ENCODE data around the gene GBX2. TPM values are rescaled to one million over a fixed set of nuclear protein-coding genes. Genes with fewer than 3 reads are reported as not detected.

Gene GBX2
- total and polyA plus RNA-seq, 2 experiments from 2014 or later = 0.45 TPM; not detected in 1

DNA sequence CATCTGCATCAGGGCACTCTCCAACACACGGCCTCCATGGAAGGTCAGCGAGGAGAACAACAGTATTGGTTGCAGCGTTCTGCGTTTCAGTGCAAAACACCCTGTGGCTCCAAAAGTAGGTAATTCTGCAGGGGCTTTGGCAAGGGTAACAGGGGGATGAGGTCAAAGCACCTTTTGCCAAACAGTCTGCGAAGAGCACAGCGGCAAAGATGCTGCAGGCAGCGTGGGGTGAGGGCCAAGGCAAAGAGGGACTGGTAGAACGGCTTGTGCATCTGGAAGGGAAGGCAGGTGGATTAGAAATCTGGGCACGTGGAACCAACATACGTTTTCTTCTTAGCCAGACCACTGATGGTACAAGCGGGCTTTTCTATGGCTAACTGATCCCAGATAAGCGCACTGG is 26.6 kb upstream of the GBX2 start:
- Histone ChIP-seq H3K4me1 (ENCODE audit: insufficient read depth) (no peaks in the 10 kb centered on the region), H2AFZ (no peak overlapping the region), H3K4me3 (no peak overlapping the region), H3K27me3 (no peaks in the 10 kb centered on the region), H3K4me2 (no peak overlapping the region), H3K9me2 (replicated peaks; ENCODE audit: insufficient read depth) (no peaks in the 10 kb centered on the region), H3K27ac (no peak overlapping the region), H3K36me3 (replicated peaks; ENCODE audit: insufficient read depth, low read depth) (no peaks in the 10 kb centered on the region), H3K9me3 (ENCODE audit: low read depth) (no peaks in the 10 kb centered on the region), H4K20me1 (ENCODE audit: insufficient read depth, poor library complexity, severe bottlenecking) (no peaks in the 10 kb centered on the region), H3K79me2 (no peaks in the 10 kb centered on the region)
- WGBS (ENCODE audit: low lambda C conversion rate, missing lambda C conversion rate) = 93% methylated on average over 12 of the region's 12 CpGs
- TF ChIP-seq EZH2phosphoT487 (IDR thresholded peaks at IDR 0.05; ENCODE audit: low read depth, severe bottlenecking, unreplicated experiment) = no peak
- TF ChIP-seq, protein P1, sequence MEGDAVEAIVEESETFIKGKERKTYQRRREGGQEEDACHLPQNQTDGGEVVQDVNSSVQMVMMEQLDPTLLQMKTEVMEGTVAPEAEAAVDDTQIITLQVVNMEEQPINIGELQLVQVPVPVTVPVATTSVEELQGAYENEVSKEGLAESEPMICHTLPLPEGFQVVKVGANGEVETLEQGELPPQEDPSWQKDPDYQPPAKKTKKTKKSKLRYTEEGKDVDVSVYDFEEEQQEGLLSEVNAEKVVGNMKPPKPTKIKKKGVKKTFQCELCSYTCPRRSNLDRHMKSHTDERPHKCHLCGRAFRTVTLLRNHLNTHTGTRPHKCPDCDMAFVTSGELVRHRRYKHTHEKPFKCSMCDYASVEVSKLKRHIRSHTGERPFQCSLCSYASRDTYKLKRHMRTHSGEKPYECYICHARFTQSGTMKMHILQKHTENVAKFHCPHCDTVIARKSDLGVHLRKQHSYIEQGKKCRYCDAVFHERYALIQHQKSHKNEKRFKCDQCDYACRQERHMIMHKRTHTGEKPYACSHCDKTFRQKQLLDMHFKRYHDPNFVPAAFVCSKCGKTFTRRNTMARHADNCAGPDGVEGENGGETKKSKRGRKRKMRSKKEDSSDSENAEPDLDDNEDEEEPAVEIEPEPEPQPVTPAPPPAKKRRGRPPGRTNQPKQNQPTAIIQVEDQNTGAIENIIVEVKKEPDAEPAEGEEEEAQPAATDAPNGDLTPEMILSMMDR (IDR thresholded peaks at IDR 0.05; ENCODE audit: poor library complexity) = no peak
- TF ChIP-seq EZH2 (IDR thresholded peaks at IDR 0.05; ENCODE audit: borderline replicate concordance) = no peak
- no peak for DNase-seq (ENCODE audit: low spot score)

DNA sequence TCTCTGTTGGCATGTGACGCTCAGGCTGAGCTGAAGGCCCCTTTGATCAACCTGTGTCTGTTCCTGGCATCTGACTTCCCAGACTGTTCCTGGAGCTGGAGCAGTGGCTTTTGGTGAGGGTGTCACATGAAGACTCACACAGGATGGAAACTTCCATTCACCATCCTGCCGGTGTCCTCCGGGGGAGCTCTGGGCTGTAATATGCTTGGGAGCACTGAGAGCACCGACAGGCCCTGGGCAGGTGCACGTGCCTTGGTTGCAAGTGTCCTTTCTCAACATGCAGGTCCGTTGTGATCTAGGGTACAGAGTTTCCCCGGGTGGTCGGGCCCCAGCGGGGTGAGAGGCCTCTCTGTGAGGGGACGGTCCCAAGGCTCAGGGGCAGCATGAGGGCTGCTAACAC is 24.8 kb upstream of the GBX2 start:
- DNase-seq (ENCODE audit: low spot score) = no peak
- no peak overlapping the region for H3K4me3 ChIP-seq
- H3K9me3 ChIP-seq (ENCODE audit: low read depth) = no peaks in the 10 kb centered on the region
- H3K4me1 ChIP-seq (ENCODE audit: insufficient read depth) = no peaks in the 10 kb centered on the region
- TF ChIP-seq EZH2 (IDR thresholded peaks at IDR 0.05; ENCODE audit: borderline replicate concordance) (no peak), EZH2phosphoT487 (IDR thresholded peaks at IDR 0.05; ENCODE audit: low read depth, severe bottlenecking, unreplicated experiment) (no peak)
- TF ChIP-seq, protein P1 (IDR thresholded peaks at IDR 0.05; ENCODE audit: poor library complexity) = no peak
- no peaks in the 10 kb centered on the region for H3K79me2 ChIP-seq
- H3K9me2 ChIP-seq (replicated peaks; ENCODE audit: insufficient read depth) = no peaks in the 10 kb centered on the region
- no peak overlapping the region for H3K4me2 ChIP-seq
- no peaks in the 10 kb centered on the region for H3K27me3 ChIP-seq
- no peak overlapping the region for H3K27ac ChIP-seq
- H2AFZ ChIP-seq = no peak overlapping the region
- no peaks in the 10 kb centered on the region for H3K36me3 ChIP-seq (replicated peaks; ENCODE audit: insufficient read depth, low read depth)
- no peaks in the 10 kb centered on the region for H4K20me1 ChIP-seq (ENCODE audit: insufficient read depth, poor library complexity, severe bottlenecking)
- WGBS (ENCODE audit: low lambda C conversion rate, missing lambda C conversion rate) = 80% methylated on average over 10 of the region's 10 CpGs

DNA sequence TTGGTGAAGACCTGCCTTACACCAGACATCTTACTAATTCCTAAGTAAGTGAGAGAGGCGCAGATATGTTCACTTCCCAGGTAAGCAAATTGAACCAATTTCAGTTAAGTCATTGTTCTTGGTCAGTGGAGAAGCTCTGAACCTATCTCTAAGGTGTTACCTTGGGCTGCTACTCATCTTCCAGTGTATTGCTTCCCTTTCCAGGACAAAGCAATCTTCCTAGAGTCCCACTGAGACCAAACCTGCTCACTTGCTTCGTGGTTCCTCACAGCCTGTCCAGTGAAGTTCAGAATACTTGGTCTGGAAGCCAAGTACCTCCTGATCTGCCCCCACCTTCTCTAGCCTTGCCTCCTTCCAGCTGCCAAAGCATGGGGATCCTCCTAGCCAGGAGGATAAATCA is 22.5 kb upstream of the GBX2 start:
- H3K9me3 ChIP-seq (ENCODE audit: low read depth) = no peaks in the 10 kb centered on the region
- no peak overlapping the region for H3K4me3 ChIP-seq
- H3K9me2 ChIP-seq (replicated peaks; ENCODE audit: insufficient read depth) = no peaks in the 10 kb centered on the region
- H3K79me2 ChIP-seq = no peaks in the 10 kb centered on the region
- H2AFZ ChIP-seq = no peak overlapping the region
- no peak overlapping the region for H3K4me2 ChIP-seq
- no peaks in the 10 kb centered on the region for H4K20me1 ChIP-seq (ENCODE audit: insufficient read depth, poor library complexity, severe bottlenecking)
- WGBS (ENCODE audit: low lambda C conversion rate, missing lambda C conversion rate) = 97% methylated on average over 2 of the region's 2 CpGs
- H3K27ac ChIP-seq = no peak overlapping the region
- H3K4me1 ChIP-seq (ENCODE audit: insufficient read depth) = no peaks in the 10 kb centered on the region
- no peaks in the 10 kb centered on the region for H3K36me3 ChIP-seq (replicated peaks; ENCODE audit: insufficient read depth, low read depth)
- no peak for DNase-seq (ENCODE audit: low spot score)
- H3K27me3 ChIP-seq = no peaks in the 10 kb centered on the region
- TF ChIP-seq EZH2phosphoT487 (IDR thresholded peaks at IDR 0.05; ENCODE audit: low read depth, severe bottlenecking, unreplicated experiment) = no peak
- TF ChIP-seq, protein P1 (IDR thresholded peaks at IDR 0.05; ENCODE audit: poor library complexity) = no peak
- no peak for TF ChIP-seq EZH2 (IDR thresholded peaks at IDR 0.05; ENCODE audit: borderline replicate concordance)

DNA sequence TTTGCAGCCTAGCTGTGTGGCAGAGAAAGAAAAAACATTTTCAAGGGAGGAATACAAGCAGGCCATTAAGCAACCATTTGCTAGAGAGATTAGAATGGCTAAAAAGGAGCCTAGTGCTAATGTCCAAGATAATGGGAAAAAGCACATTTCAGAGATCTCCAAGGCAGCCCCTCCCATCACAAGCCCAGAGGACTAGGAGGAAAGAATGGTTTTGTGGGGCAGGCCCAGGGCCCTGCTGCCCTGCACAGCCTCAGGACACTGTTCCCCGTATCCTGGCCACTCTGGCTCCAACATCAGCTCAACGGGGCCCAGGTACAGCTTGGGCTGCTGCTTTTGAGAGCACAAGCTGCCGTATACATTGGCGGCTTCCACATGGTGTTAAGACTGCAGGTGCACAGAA is 16.5 kb upstream of the GBX2 start:
- Histone ChIP-seq H3K79me2 (no peaks in the 10 kb centered on the region), H4K20me1 (ENCODE audit: insufficient read depth, poor library complexity, severe bottlenecking) (no peaks in the 10 kb centered on the region), H2AFZ (no peak overlapping the region), H3K4me1 (ENCODE audit: insufficient read depth) (peaks cover 1% of the 10 kb centered on the region), H3K9me2 (replicated peaks; ENCODE audit: insufficient read depth) (no peaks in the 10 kb centered on the region), H3K27me3 (peaks cover 30% of the 10 kb centered on the region), H3K27ac (no peak overlapping the region), H3K9me3 (ENCODE audit: low read depth) (no peaks in the 10 kb centered on the region), H3K4me2 (no peak overlapping the region), H3K36me3 (replicated peaks; ENCODE audit: insufficient read depth, low read depth) (no peaks in the 10 kb centered on the region), H3K4me3 (no peak overlapping the region)
- DNase-seq (ENCODE audit: low spot score) = no peak
- 86% methylated on average over 4 of the region's 4 CpGs for WGBS (ENCODE audit: low lambda C conversion rate, missing lambda C conversion rate)
- TF ChIP-seq, protein P1 (IDR thresholded peaks at IDR 0.05; ENCODE audit: poor library complexity) = no peak
- no peak for TF ChIP-seq EZH2phosphoT487 (IDR thresholded peaks at IDR 0.05; ENCODE audit: low read depth, severe bottlenecking, unreplicated experiment)
- TF ChIP-seq EZH2 (IDR thresholded peaks at IDR 0.05; ENCODE audit: borderline replicate concordance) = no peak

All from hepatocyte (in vitro differentiated cells).